ENCODE results near the gene TGFB1I1. TPM values are rescaled to one million over a fixed set of nuclear protein-coding genes. Genes with fewer than 3 reads are reported as not detected.
"Not testable (repeated sequence)": the region's sequence is repeated elsewhere in the genome, so short reads cannot be mapped to it uniquely, and the experiment has no call there.

Gene TGFB1I1
- polyA plus RNA-seq, 1 donor: 36.6 TPM

GRCh38 chr16:31486045-31486444 lies 14.1 kb downstream of the TGFB1I1 start:
- no peak for DNase-seq

GRCh38 chr16:31487071-31487719 lies 15.2 kb downstream of the TGFB1I1 start:
- DNase-seq: no peak

GRCh38 chr16:31487720-31488467 lies 15.9 kb downstream of the TGFB1I1 start:
- DNase-seq: no peak

GRCh38 chr16:31488468-31489297 lies 16.7 kb downstream of the TGFB1I1 start:
- DNase-seq: no peak

GRCh38 chr16:31489298-31489564 lies 17.3 kb downstream of the TGFB1I1 start:
- no peak for DNase-seq

- DNase-seq: no peak
These were observed 17.9 kb downstream of the TGFB1I1 start for GRCh38 chr16:31489616-31490584.

GRCh38 chr16:31491778-31492418 lies 19.9 kb downstream of the TGFB1I1 start:
- no peak for DNase-seq

GRCh38 chr16:31493506-31494125 lies 21.7 kb downstream of the TGFB1I1 start:
- DNase-seq: no peak

- DNase-seq: no peak
These were observed 24.7 kb downstream of the TGFB1I1 start for GRCh38 chr16:31496670-31497069.

- no peak for DNase-seq
These were observed 26.5 kb downstream of the TGFB1I1 start for GRCh38 chr16:31498493-31498892.

- no peak for DNase-seq
These were observed 28.0 kb downstream of the TGFB1I1 start for GRCh38 chr16:31499928-31500327.

- no peak for DNase-seq
These were observed 29.4 kb downstream of the TGFB1I1 start for GRCh38 chr16:31501226-31501965.

- no peak for DNase-seq
These were observed 30.0 kb downstream of the TGFB1I1 start for GRCh38 chr16:31501966-31502348.

- DNase-seq: no peak
These were observed 31.0 kb downstream of the TGFB1I1 start for GRCh38 chr16:31502981-31503380.

- not testable (repeated sequence) for DNase-seq
These were observed 31.6 kb downstream of the TGFB1I1 start for GRCh38 chr16:31503555-31503954.

- DNase-seq: no peak
These were observed 32.2 kb downstream of the TGFB1I1 start for GRCh38 chr16:31504159-31504558.

GRCh38 chr16:31505483-31505882 lies 33.5 kb downstream of the TGFB1I1 start:
- DNase-seq: no peak

- no peak for DNase-seq
These were observed 35.6 kb downstream of the TGFB1I1 start for GRCh38 chr16:31507617-31507928.

- DNase-seq: peak; percentile 91
These were observed 36.2 kb downstream of the TGFB1I1 start, which contains the start of gene RUSF1 for GRCh38 chr16:31507929-31508705. TSS of gene RUSF1 (minus strand) at chr16:31508391. CDS start at chr16:31508373, 18 bp downstream.
